Heart left ventricle (tissue), 16 donors: ENCODE results near the gene MAFF. TPM values are rescaled to one million over a fixed set of nuclear protein-coding genes. Genes with fewer than 3 reads are reported as not detected.

Source experiments
- ATAC-seq, 4 donors: fragments of 200-7000 bp; cut with Tn5 transposase; one replicate each; pipeline ENCODE4 v1.9.1; 2020 to 2022; ENCODE audit warnings: moderate library complexity in 4 of 4, mild to moderate bottlenecking in 3 of 4, moderate number of reproducible peaks in 1 of 4
- DNase-seq, 5 donors: peaks; one replicate each; pipeline ENCODE4 v3.0.0-alpha.2; 2020
- H3K27ac ChIP-seq, 12 donors: fragments of 200-600 bp; sonication (generic) in 4 of 12; one replicate each; pipeline versions ENCODE4 v1.5.0 to v1.8.0; 2016 to 2022; ENCODE audit warnings: mild to moderate bottlenecking in 2 of 12
- H3K27me3 ChIP-seq, 9 donors: fragments of 200-600 bp; sonication (generic) in 2 of 9; one replicate each; pipeline versions ENCODE4 v1.5.1 to v1.8.0; 2016 to 2022; ENCODE audit warnings: mild to moderate bottlenecking in 3 of 9
- H3K36me3 ChIP-seq, 9 donors: fragments of 200-600 bp; sonication (generic) in 2 of 9; one replicate each; pipeline versions ENCODE4 v1.5.0 to v1.8.0; 2018 to 2022; ENCODE audit warnings: mild to moderate bottlenecking in 2 of 9
- H3K4me1 ChIP-seq, 12 donors: fragments of 200-600 bp; sonication (generic) in 4 of 12; one replicate each; pipeline versions ENCODE4 v1.5.0 to v1.8.0; 2016 to 2022; ENCODE audit warnings: mild to moderate bottlenecking in 3 of 12
- H3K4me3 ChIP-seq, 12 donors: fragments of 200-600 bp; sonication (generic) in 4 of 12; one replicate each; pipeline versions ENCODE4 v1.5.0 to v1.8.0; 2017 to 2022; ENCODE audit warnings: mild to moderate bottlenecking in 9 of 12, moderate library complexity in 4 of 12
- H3K9me3 ChIP-seq, 12 donors: fragments of 200-600 bp; sonication (generic) in 4 of 12; one replicate each; pipeline versions ENCODE4 v1.5.0 to v1.8.0; 2016 to 2022; ENCODE audit warnings: mild to moderate bottlenecking in 1 of 12
- CTCF ChIP-seq, 12 donors: fragments of 200-600 bp; sonication (generic) in 4 of 12; IDR thresholded peaks; one replicate each; pipeline versions ENCODE4 v1.5.0 to v1.8.0; 2018 to 2022; ENCODE audit warnings: antibody characterized with exemption in 12 of 12, mild to moderate bottlenecking in 5 of 12
- POLR2A ChIP-seq, 2 donors: fragments of 450-650 bp; IDR thresholded peaks; one replicate each; pipeline ENCODE4 v1.6.1; 2017; ENCODE audit warnings: antibody characterized with exemption in 2 of 2, mild to moderate bottlenecking in 2 of 2, moderate library complexity in 2 of 2
- WGBS, 4 donors: extraction: QIAGEN DNeasy Blood & Tissue Kit in 2 of 4; methylation state at CpG; one replicate each; pipeline versions ENCODE4 v1.1.5 to v1.1.7; 2013 to 2018; 5-methylcytosine and 5-hydroxymethylcytosine counted together
- intact Hi-C, 10 donors: fragments of 100-400 bp; cut with DNase I; formaldehyde crosslinking; loops; one replicate each; pipeline versions ENCODE4 v1.11.1 to v1.14.2; 2022
- polyA plus RNA-seq, 2 donors: library from polyadenylated mRNA; stranded (reverse); fragments of 200-250 nt; gene quantifications; one replicate each; pipeline ENCODE4 v1.2.3, GENCODE V29; 2013
- total RNA-seq, 9 donors: library from RNA; depleted of rRNA in 2 of 9; stranded (reverse); fragments of >200 nt in 2 of 9; fragmentation: NEBNext Ultra II Directional in 3 of 9; extraction: Animal tissue kit (Norgen Biotek cat#: 25700) in 3 of 9; gene quantifications; one replicate each; pipeline versions ENCODE4 v1.1.0 to v1.2.4, GENCODE V29; 2016 to 2023
- donor health status: ischemic (EF 13 %, LVEDD 7.1; RV severe dilation, severe dysfunction).
- donor health status: healthy with polysubstance abuse.
- donor health status: DM: no; HTN: yes; CAD: no.
- donor health status: DM: no; HTN: no; CAD: no.
- donor health status: ischemic (EF 25% LVEDD 6.9; RV normal size, moderate dysfunction).
- donor health status: ischemic (EF 25% LVEDD 5.7; RV mildly dilated, moderate dysfunction).
- donor health status: healthy.
- donor health status: DM: yes; HTN: yes; CAD: no.
- donor health status: ischemic (EF 35%, LVEDD 5.7; RV mildly dilated, moderate dysfunction).
- donor health status: nonischemic (EF 11% LVEDD 7.7; RV severe dilation, severe dysfunction).
- donor health status: DM: yes; HTN: yes; CAD: no.
- donor health status: PGD.
- donor health status: ischemic (EF 29% LVEDD 5.4; RV normal size, mild dysfunction).
- donor health status: nonischemic (EF 23%, LVEDD 6.1; RV moderate dilation, normal function).

MAFF gene
- total and polyA plus RNA-seq, 11 donors: 1.9 to 36.0 (median 4.7) TPM

DNA sequence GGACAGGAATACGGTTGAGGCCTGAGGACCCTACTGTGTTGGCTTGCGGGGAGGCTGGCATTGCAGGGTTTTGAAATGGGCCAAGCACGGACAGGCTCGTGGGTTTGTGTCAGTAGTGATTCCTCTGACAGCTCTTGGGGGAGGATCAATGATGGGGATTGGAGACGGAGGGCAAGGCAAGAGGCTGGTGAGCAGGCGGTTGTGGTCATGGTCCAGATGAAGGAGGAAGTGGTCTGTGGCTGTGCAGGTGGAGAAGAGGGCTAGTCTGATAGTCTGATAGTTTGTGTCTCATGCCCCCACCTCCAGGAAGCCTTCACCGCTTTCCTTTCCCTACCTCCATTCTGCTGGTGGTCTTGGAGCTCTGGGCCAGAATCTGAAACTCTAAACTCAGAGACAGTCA, 3.0 kb downstream of the MAFF start:
- TF ChIP-seq POLR2A (IDR thresholded peaks at IDR 0.05): no peak
- TF ChIP-seq CTCF (IDR thresholded peaks at IDR 0.05): no peak
- Histone ChIP-seq H3K36me3 (no peaks in the 10 kb centered on the region), H3K27ac (peak overlapping the region in 10 of 12 donors; percentile 24 to 100 (median 63)), H3K4me1 (peaks cover 6 to 37% (median 26%) of the 10 kb centered on the region in 12 donors), H3K9me3 (no peaks in the 10 kb centered on the region), H3K27me3 (no peaks in the 10 kb centered on the region), H3K4me3 (peak overlapping the region in 1 of 12 donors; percentile 10)
- intact Hi-C loops: loop anchor here in 6 of 10 donors (5.0 to 10.0 kb wide), 4 partner anchors 63 to 90 kb away; partner anchors contain the start of genes BAIAP2L2 (in 2 of the 6) and TMEM184B (in 1 of the 6)
- DNase-seq (no peak), ATAC-seq (no peak)
- 82 to 88% (median 86%) methylated on average over 7 of the region's 7 CpGs for WGBS, 4 donors

GRCh38 chr22:38205261-38206128, 3.7 kb downstream of the MAFF start:
- Histone ChIP-seq H3K27ac (peak overlapping the region in 10 of 12 donors; percentile 24 to 100 (median 70)), H3K27me3 (no peaks in the 10 kb centered on the region), H3K36me3 (no peaks in the 10 kb centered on the region), H3K9me3 (no peaks in the 10 kb centered on the region), H3K4me3 (peak overlapping the region in 1 of 12 donors; percentile 10), H3K4me1 (peaks cover 6 to 37% (median 26%) of the 10 kb centered on the region in 12 donors)
- intact Hi-C loops: loop anchor here in 2 of 10 donors (10.0 kb wide), 1 partner anchor 91 kb away; the partner anchor contains the start of gene BAIAP2L2 (in 2 of the 2)
- WGBS, 4 donors: 71 to 89% (median 76%) methylated on average over 11 to 15 of the region's 15 CpGs
- TF ChIP-seq POLR2A (IDR thresholded peaks at IDR 0.05): no peak
- ATAC-seq: peak; percentile 9 to 37 (median 23)
- peak; percentile 75 to 87 (median 80) for DNase-seq

DNA sequence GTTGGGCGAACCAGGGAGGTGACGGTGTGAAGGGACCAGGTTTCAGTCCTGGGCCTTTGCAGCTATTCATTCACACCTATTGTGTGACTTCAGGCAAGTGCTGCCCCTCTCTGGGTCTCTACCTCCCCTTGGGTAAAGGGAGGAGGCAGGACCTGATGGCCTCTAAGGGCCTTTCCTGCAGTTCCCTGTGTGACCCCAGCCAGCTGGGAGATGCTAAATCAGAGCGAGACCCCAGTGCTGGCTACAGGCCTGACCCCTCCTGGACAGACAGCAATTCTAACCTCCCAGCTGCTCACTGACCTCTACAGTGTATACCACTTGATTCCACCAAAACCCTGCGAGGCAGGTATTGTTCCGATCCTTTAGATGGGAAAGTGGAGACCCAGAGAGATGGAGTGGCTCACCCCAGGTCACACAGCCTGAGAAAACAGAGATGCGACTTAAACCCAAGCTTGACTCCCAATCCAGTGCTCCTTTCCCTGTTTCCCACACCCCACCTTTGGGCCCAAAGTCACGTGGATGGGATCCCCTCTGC, 6.2 kb downstream of the MAFF start:
- TF ChIP-seq POLR2A (IDR thresholded peaks at IDR 0.05) (no peak), CTCF (IDR thresholded peaks at IDR 0.05) (no peak)
- no peaks in the 10 kb centered on the region for H3K36me3 ChIP-seq
- no peak overlapping the region for H3K27ac ChIP-seq
- intact Hi-C loops: loop anchor here in 2 of 10 donors (10.0 kb wide), 1 partner anchor 93 kb away; the partner anchor contains the start of gene BAIAP2L2 (in 2 of the 2)
- no peak for ATAC-seq
- H3K9me3 ChIP-seq: no peaks in the 10 kb centered on the region
- peaks cover 6 to 36% (median 23%) of the 10 kb centered on the region in 12 donors for H3K4me1 ChIP-seq
- 93 to 96% (median 94%) methylated on average over 7 of the region's 7 CpGs for WGBS, 4 donors
- H3K27me3 ChIP-seq: no peaks in the 10 kb centered on the region
- no peak overlapping the region for H3K4me3 ChIP-seq
- DNase-seq: no peak

DNA sequence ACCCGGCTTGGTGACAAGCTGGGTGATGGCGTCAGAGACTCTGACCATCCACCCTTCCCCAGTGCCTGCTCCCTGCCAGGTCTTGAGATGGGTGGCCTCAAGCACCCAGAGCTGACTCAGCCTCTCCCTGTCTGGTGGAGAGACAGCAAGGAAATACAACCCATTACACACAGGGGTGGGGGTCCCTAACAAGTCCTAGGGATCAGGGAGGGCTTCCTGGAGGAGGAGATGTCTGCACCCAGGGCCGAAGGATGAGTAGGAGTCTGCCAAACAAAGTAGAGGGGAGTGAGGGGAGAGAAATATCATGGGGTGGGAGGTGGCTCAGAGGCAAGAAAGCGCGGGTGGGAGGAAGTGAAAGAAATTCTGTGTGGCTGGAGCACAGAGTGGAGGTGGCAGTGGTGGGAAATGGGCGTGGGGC, 6.8 kb downstream of the MAFF start:
- WGBS, 4 donors: 75 to 91% (median 88%) methylated on average over 5 to 6 of the region's 6 CpGs
- ATAC-seq: no peak
- no peak for TF ChIP-seq POLR2A (IDR thresholded peaks at IDR 0.05)
- no peak for TF ChIP-seq CTCF (IDR thresholded peaks at IDR 0.05)
- DNase-seq: no peak
- H3K4me3 ChIP-seq: no peak overlapping the region
- no peaks in the 10 kb centered on the region for H3K36me3 ChIP-seq
- no peaks in the 10 kb centered on the region for H3K27me3 ChIP-seq
- peaks cover 0 to 33% (median 18%) of the 10 kb centered on the region in 12 donors for H3K4me1 ChIP-seq
- intact Hi-C loops: loop anchor here in 2 of 10 donors (10.0 kb wide), 1 partner anchor 94 kb away; the partner anchor contains the start of gene BAIAP2L2 (in 2 of the 2)
- no peaks in the 10 kb centered on the region for H3K9me3 ChIP-seq
- H3K27ac ChIP-seq: no peak overlapping the region
